Neural cell (in vitro differentiated cells): ENCODE measurements around the gene ANKS1B. TPM values are rescaled to one million over a fixed set of nuclear protein-coding genes. Genes with fewer than 3 reads are reported as not detected.

Experiments
- H2AFZ ChIP-seq: fragments of 200-600, 300-800 bp; sonication (generic), shearing (Covaris generic); 2 replicates; pipeline ENCODE4 v1.6.0; 2014; ENCODE audit warnings: low read depth, mild to moderate bottlenecking, antibody characterized with exemption, low read length, moderate library complexity
- H3F3A ChIP-seq: fragments of 200-600 bp; shearing (Covaris generic); 2 replicates; pipeline ENCODE4 v1.6.1; 2016; ENCODE audit warnings: mild to moderate bottlenecking, moderate library complexity, mixed read lengths, antibody characterized with exemption, low read length; ENCODE audit not compliant: insufficient read depth, poor library complexity, severe bottlenecking
- H3K27ac ChIP-seq: fragments of 200-600, 300-800 bp; sonication (generic), shearing (Covaris generic); 2 replicates; pipeline ENCODE4 v1.5.1; 2014; ENCODE audit warnings: mild to moderate bottlenecking, low read length, moderate library complexity
- H3K27me3 ChIP-seq: fragments of 300-800, 200-600 bp; sonication (generic), shearing (Covaris generic); 2 replicates; pipeline ENCODE4 v1.6.0; 2014; ENCODE audit warnings: mild to moderate bottlenecking, low read depth, low read length, moderate library complexity; ENCODE audit not compliant: insufficient read depth
- H3K36me3 ChIP-seq: fragments of 300-800, 200-600 bp; sonication (generic), shearing (Covaris generic); 2 replicates; pipeline ENCODE4 v1.5.1; 2014; ENCODE audit warnings: mild to moderate bottlenecking, antibody characterized with exemption, low read length, moderate library complexity; ENCODE audit not compliant: insufficient read depth
- H3K4me2 ChIP-seq: fragments of 300-800, 200-600 bp; sonication (generic), shearing (Covaris generic); 2 replicates; pipeline ENCODE4 v1.6.0; 2014; ENCODE audit warnings: mild to moderate bottlenecking, low read length
- H3K4me3 ChIP-seq: fragments of 300-800, 200-600 bp; sonication (generic), shearing (Covaris generic); 2 replicates; pipeline ENCODE4 v1.5.1; 2014; ENCODE audit warnings: mild to moderate bottlenecking, low read length, moderate library complexity
- H3K79me2 ChIP-seq: fragments of 200-600 bp; shearing (Covaris generic); replicated peaks from 2 replicates; pipeline ENCODE4 v1.6.0; 2014; ENCODE audit warnings: mild to moderate bottlenecking, low read length, moderate library complexity; ENCODE audit not compliant: insufficient read depth
- H3K9ac ChIP-seq: fragments of 300-800, 200-600 bp; sonication (generic), shearing (Covaris generic); 2 replicates; pipeline ENCODE4 v1.6.1; 2016; ENCODE audit warnings: mild to moderate bottlenecking, low read length, mixed read lengths
- H3K9me2 ChIP-seq: fragments of 200-600 bp; shearing (Covaris generic); 2 replicates; pipeline ENCODE4 v1.6.1; 2016; ENCODE audit warnings: mild to moderate bottlenecking, low read length, mixed read lengths; ENCODE audit not compliant: insufficient read depth
- H3K9me3 ChIP-seq: fragments of 200-600, 300-800 bp; sonication (generic), shearing (Covaris generic); 2 replicates; pipeline ENCODE4 v1.6.1; 2016; ENCODE audit warnings: mild to moderate bottlenecking, mixed run types, low read length, moderate library complexity, mixed read lengths
- H4K20me1 ChIP-seq: fragments of 200-600 bp; shearing (Covaris generic); 2 replicates; pipeline ENCODE4 v1.6.1; 2016; ENCODE audit warnings: mild to moderate bottlenecking, mixed run types; ENCODE audit not compliant: insufficient read depth
- EP300 ChIP-seq: fragments of 450-650 bp; conservative IDR thresholded peaks from 2 replicates; pipeline ENCODE4 v1.6.1; 2014; ENCODE audit warnings: antibody characterized with exemption, mild to moderate bottlenecking, moderate library complexity; ENCODE audit not compliant: poor library complexity, severe bottlenecking
- EZH2 ChIP-seq: fragments of 200-600, 300-800 bp; shearing (Covaris generic), sonication (generic); IDR thresholded peaks from 2 replicates; pipeline ENCODE4 v1.6.1; 2014; ENCODE audit warnings: antibody characterized with exemption, low read length, borderline replicate concordance, mild to moderate bottlenecking; ENCODE audit not compliant: insufficient read depth, poor library complexity, severe bottlenecking
- MXI1 ChIP-seq: fragments of 450-650 bp; conservative IDR thresholded peaks from 2 replicates; pipeline ENCODE4 v1.6.1; 2014; ENCODE audit warnings: antibody characterized with exemption, mild to moderate bottlenecking; ENCODE audit not compliant: poor library complexity, severe bottlenecking
- POLR2AphosphoS5 ChIP-seq: IDR thresholded peaks from 2 replicates; pipeline ENCODE4 v1.6.1; 2012
- RAD21 ChIP-seq: fragments of 450-650 bp; conservative IDR thresholded peaks from 2 replicates; pipeline ENCODE4 v1.6.1; 2014; ENCODE audit warnings: antibody characterized with exemption, mild to moderate bottlenecking, moderate library complexity
- SMC3 ChIP-seq: fragments of 450-650 bp; conservative IDR thresholded peaks from 2 replicates; pipeline ENCODE4 v1.6.1; 2014; ENCODE audit warnings: antibody characterized with exemption, mild to moderate bottlenecking, moderate library complexity; ENCODE audit not compliant: poor library complexity
- TAF1 ChIP-seq: IDR thresholded peaks from 2 replicates; pipeline ENCODE4 v1.6.1; 2012; ENCODE audit warnings: low read depth
- polyA plus RNA-seq: library from polyadenylated mRNA; depleted of rRNA; stranded (reverse); fragments of >200 nt; gene quantifications from 2 replicates; pipeline ENCODE4 v1.2.3, GENCODE V29; 2014
- TF ChIP-seq, protein P1 (sequence below): IDR thresholded peaks from 2 replicates; pipeline ENCODE4 v1.6.1; 2012; ENCODE audit warnings: borderline replicate concordance
- TF ChIP-seq, protein P2 (sequence below): fragments of 450-650 bp; IDR thresholded peaks from 2 replicates; pipeline ENCODE4 v1.5.1; 2014; ENCODE audit warnings: antibody characterized with exemption, mild to moderate bottlenecking, moderate library complexity; ENCODE audit not compliant: poor library complexity, severe bottlenecking

Gene ANKS1B
- polyA plus RNA-seq, 1 donor from 2014 or later: 65.6 TPM

DNA sequence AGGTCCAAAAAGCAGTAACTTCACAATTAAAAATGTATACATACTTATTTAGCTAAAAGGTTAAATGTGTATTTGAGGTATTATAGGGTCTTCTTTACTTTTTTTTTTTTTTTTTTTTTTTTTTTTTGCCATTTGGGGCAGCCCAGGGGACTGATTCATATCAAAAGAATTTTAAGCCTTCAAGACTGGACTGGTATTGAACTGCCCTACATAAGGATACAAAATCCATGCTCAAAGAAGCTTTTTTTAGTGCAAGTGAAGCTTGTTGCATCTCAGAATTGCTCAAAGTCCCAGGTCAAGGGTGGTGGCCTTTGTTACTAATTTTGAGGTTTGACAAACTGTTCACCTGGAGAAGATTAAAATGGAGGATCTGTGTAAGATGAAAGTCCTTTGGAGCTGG is 1215.7 kb downstream of the ANKS1B start:
- Histone ChIP-seq H3K36me3 (peaks cover 23% of the 10 kb centered on the region), H3K27ac (no peak overlapping the region), H3K27me3 (no peaks in the 10 kb centered on the region), H3K9me2 (no peaks in the 10 kb centered on the region), H3K4me3 (no peak overlapping the region), H3K79me2 (no peaks in the 10 kb centered on the region), H4K20me1 (no peaks in the 10 kb centered on the region), H3K9ac (no peak overlapping the region), H3K4me2 (no peak overlapping the region), H3K9me3 (no peaks in the 10 kb centered on the region), H2AFZ (no peak overlapping the region), H3F3A (no peaks in the 10 kb centered on the region)
- TF ChIP-seq, protein P1, sequence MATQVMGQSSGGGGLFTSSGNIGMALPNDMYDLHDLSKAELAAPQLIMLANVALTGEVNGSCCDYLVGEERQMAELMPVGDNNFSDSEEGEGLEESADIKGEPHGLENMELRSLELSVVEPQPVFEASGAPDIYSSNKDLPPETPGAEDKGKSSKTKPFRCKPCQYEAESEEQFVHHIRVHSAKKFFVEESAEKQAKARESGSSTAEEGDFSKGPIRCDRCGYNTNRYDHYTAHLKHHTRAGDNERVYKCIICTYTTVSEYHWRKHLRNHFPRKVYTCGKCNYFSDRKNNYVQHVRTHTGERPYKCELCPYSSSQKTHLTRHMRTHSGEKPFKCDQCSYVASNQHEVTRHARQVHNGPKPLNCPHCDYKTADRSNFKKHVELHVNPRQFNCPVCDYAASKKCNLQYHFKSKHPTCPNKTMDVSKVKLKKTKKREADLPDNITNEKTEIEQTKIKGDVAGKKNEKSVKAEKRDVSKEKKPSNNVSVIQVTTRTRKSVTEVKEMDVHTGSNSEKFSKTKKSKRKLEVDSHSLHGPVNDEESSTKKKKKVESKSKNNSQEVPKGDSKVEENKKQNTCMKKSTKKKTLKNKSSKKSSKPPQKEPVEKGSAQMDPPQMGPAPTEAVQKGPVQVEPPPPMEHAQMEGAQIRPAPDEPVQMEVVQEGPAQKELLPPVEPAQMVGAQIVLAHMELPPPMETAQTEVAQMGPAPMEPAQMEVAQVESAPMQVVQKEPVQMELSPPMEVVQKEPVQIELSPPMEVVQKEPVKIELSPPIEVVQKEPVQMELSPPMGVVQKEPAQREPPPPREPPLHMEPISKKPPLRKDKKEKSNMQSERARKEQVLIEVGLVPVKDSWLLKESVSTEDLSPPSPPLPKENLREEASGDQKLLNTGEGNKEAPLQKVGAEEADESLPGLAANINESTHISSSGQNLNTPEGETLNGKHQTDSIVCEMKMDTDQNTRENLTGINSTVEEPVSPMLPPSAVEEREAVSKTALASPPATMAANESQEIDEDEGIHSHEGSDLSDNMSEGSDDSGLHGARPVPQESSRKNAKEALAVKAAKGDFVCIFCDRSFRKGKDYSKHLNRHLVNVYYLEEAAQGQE: no peak
- TF ChIP-seq EP300 (no peak), EZH2 (no peak), RAD21 (no peak), TAF1 (no peak), SMC3 (no peak), MXI1 (no peak), POLR2AphosphoS5 (no peak)
- TF ChIP-seq, protein P2, sequence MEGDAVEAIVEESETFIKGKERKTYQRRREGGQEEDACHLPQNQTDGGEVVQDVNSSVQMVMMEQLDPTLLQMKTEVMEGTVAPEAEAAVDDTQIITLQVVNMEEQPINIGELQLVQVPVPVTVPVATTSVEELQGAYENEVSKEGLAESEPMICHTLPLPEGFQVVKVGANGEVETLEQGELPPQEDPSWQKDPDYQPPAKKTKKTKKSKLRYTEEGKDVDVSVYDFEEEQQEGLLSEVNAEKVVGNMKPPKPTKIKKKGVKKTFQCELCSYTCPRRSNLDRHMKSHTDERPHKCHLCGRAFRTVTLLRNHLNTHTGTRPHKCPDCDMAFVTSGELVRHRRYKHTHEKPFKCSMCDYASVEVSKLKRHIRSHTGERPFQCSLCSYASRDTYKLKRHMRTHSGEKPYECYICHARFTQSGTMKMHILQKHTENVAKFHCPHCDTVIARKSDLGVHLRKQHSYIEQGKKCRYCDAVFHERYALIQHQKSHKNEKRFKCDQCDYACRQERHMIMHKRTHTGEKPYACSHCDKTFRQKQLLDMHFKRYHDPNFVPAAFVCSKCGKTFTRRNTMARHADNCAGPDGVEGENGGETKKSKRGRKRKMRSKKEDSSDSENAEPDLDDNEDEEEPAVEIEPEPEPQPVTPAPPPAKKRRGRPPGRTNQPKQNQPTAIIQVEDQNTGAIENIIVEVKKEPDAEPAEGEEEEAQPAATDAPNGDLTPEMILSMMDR: no peak

DNA sequence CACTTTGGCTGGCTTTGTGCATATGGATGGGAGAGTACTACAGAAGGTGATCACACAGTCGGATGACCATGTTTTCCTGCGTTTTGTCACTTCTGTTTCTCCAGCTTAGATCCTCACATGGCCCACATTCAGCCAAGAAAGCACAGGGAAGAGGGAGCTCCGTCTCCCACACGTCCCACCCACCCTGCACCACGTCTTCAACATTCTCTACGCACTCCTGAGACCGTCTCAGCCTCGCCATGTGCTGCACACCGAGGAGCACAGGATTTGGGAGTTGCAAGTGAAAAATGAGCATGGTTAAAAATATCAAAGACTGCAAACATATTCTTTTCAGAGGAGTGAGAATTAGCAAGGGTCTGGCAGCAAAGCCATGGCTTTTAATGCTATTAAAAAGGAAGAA is 1217.5 kb downstream of the ANKS1B start:
- no peaks in the 10 kb centered on the region for H4K20me1 ChIP-seq
- H3K79me2 ChIP-seq: no peaks in the 10 kb centered on the region
- no peak overlapping the region for H3K9ac ChIP-seq
- no peak overlapping the region for H3K4me3 ChIP-seq
- peaks cover 15% of the 10 kb centered on the region for H3K36me3 ChIP-seq
- no peak overlapping the region for H3K4me2 ChIP-seq
- no peaks in the 10 kb centered on the region for H3F3A ChIP-seq
- no peak overlapping the region for H3K27ac ChIP-seq
- H2AFZ ChIP-seq: no peak overlapping the region
- no peaks in the 10 kb centered on the region for H3K27me3 ChIP-seq
- no peaks in the 10 kb centered on the region for H3K9me3 ChIP-seq
- H3K9me2 ChIP-seq: no peaks in the 10 kb centered on the region
- TF ChIP-seq RAD21 (no peak), SMC3 (no peak), EZH2 (no peak), EP300 (no peak), MXI1 (no peak), TAF1 (no peak), POLR2AphosphoS5 (no peak)
- TF ChIP-seq, protein P1: no peak
- TF ChIP-seq, protein P2: no peak
